Ovary (tissue), 3 donors: ENCODE measurements around the gene RASGEF1C.

Experiments
- EP300 ChIP-seq: sonication (generic); formaldehyde crosslinking; IDR thresholded peaks from one replicate; pipeline ENCODE4 v1.6.1; 2017; ENCODE audit warnings: antibody characterized with exemption
- POLR2A ChIP-seq: fragments of 450-650 bp; IDR thresholded peaks from one replicate; pipeline ENCODE4 v1.6.1; 2017; ENCODE audit warnings: antibody characterized with exemption, mild to moderate bottlenecking, moderate library complexity
- TF ChIP-seq, protein P1 (sequence below), 3 donors: fragments of 450-650 bp in 2 of 3; fragments of 200-600 bp in 1 of 3; IDR thresholded peaks; one replicate each; pipeline versions ENCODE4 v1.5.1 to v1.8.0; 2016 to 2022; ENCODE audit warnings: antibody characterized with exemption in 3 of 3, mild to moderate bottlenecking in 1 of 3
- donor health status: DM: no; HTN: no; CAD: no.

DNA sequence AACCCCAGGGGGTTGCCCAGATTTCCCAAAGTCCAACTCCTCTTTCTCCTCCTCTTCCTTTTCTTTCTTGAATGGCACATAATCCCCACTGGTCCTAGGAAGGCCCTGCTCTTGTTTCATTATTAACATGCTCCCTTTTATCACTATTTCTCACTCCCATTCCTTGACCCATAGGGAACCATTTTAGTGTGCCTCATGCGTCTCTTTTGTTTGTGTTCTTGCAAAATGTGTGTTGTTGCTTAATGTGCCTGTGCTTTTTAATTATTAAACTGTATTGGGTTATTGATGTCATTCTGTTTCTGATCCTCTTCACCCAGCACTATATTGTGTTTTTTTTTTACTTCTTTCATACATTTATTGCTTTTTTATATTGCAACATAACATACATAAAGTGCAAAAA lies 133.3 kb downstream of the RASGEF1C start:
- TF ChIP-seq, protein P1, sequence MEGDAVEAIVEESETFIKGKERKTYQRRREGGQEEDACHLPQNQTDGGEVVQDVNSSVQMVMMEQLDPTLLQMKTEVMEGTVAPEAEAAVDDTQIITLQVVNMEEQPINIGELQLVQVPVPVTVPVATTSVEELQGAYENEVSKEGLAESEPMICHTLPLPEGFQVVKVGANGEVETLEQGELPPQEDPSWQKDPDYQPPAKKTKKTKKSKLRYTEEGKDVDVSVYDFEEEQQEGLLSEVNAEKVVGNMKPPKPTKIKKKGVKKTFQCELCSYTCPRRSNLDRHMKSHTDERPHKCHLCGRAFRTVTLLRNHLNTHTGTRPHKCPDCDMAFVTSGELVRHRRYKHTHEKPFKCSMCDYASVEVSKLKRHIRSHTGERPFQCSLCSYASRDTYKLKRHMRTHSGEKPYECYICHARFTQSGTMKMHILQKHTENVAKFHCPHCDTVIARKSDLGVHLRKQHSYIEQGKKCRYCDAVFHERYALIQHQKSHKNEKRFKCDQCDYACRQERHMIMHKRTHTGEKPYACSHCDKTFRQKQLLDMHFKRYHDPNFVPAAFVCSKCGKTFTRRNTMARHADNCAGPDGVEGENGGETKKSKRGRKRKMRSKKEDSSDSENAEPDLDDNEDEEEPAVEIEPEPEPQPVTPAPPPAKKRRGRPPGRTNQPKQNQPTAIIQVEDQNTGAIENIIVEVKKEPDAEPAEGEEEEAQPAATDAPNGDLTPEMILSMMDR (IDR thresholded peaks at IDR 0.05), result no peak
- TF ChIP-seq EP300 (no peak), POLR2A (no peak)
